Measurements from ENCODE around the gene UTF1. TPM values are rescaled to one million over a fixed set of nuclear protein-coding genes. Genes with fewer than 3 reads are reported as not detected.

Gene UTF1
- total and polyA plus RNA-seq, 2 of the 8 experiments (the other 6 are each of a cell fraction or from before 2014, with no cell fraction given): 0.47 to 21.8 TPM

- Histone ChIP-seq H3K4me3 (ENCODE audit: extremely low read depth in 1 of 4, insufficient read depth in 2 of 4, low read depth in 3 of 4, low read length in 4 of 4) (no peak overlapping the region), H2BK12ac (ENCODE audit: low read depth, low read length) (no peak overlapping the region), H3K27me3 (replicated peaks in 1 of 4; ENCODE audit: control insufficient read depth in 3 of 4, extremely low read depth in 1 of 4, insufficient read depth in 3 of 4, low read length in 3 of 4) (no peaks in the 10 kb centered on the region; a peak in 1 of 7 replicates), H2AFZ (ENCODE audit: low read length) (no peak overlapping the region), H3K79me2 (ENCODE audit: control insufficient read depth in 1 of 2, insufficient read depth in 2 of 2, low read length in 2 of 2) (no peaks in the 10 kb centered on the region), H2BK20ac (ENCODE audit: low read length) (no peak overlapping the region), H4K8ac (ENCODE audit: extremely low read depth, insufficient read depth, low read length) (peak overlapping the region; percentile 25; the same call in 1 of the 2 replicates), H3K56ac (replicated peaks; ENCODE audit: insufficient read length, low read depth, low read length) (no peak overlapping the region), H2BK120ac (replicated peaks; ENCODE audit: low read depth, low read length) (no peak overlapping the region), H2BK5ac (ENCODE audit: low read depth, low read length) (no peak overlapping the region), H4K20me1 (replicated peaks in 1 of 2; ENCODE audit: control insufficient read depth in 1 of 2, insufficient read depth in 2 of 2, low read length in 2 of 2) (peaks cover 0 to 12% of the 10 kb centered on the region in 2 experiments), H2BK15ac (ENCODE audit: low read length) (no peak overlapping the region), H3K9me3 (ENCODE audit: insufficient read depth in 2 of 2, low read depth in 1 of 2, low read length in 1 of 2) (peaks cover 0 to 4% of the 10 kb centered on the region in 2 experiments; a peak in 1 of 4 replicates), H3K79me1 (ENCODE audit: low read depth, low read length) (no peaks in the 10 kb centered on the region), H4K5ac (ENCODE audit: insufficient read length, low read depth, low read length) (no peak overlapping the region), H3K14ac (ENCODE audit: insufficient read length) (no peak overlapping the region), H3K18ac (ENCODE audit: extremely low read depth, low read length) (no peak overlapping the region; the same call in 1 of the 2 replicates), H3K23ac (ENCODE audit: insufficient read length) (no peak overlapping the region), H3K4ac (replicated peaks; ENCODE audit: insufficient read length, low read depth, low read length) (no peak overlapping the region), H2AK5ac (ENCODE audit: low read depth, low read length) (no peak overlapping the region), H3K23me2 (ENCODE audit: low read depth, low read length) (peaks cover 8% of the 10 kb centered on the region), H3K4me1 (replicated peaks in 1 of 4; ENCODE audit: control insufficient read depth in 3 of 4, insufficient read depth in 4 of 4, low read length in 3 of 4) (no peaks in the 10 kb centered on the region; a peak in 1 of 7 replicates), H3K4me2 (ENCODE audit: insufficient read depth in 1 of 2, low read depth in 2 of 2, low read length in 2 of 2) (no peak overlapping the region), H3K27ac (ENCODE audit: low read depth, low read length) (no peak overlapping the region; the same call in 1 of the 2 replicates), H3K36me3 (ENCODE audit: control insufficient read depth in 2 of 4, insufficient read depth in 4 of 4, low read length in 3 of 4) (no peaks in the 10 kb centered on the region; a peak in 3 of 8 replicates), H4K91ac (replicated peaks; ENCODE audit: insufficient read length, low read length) (no peak overlapping the region), H3K9ac (replicated peaks in 1 of 4; ENCODE audit: extremely low read depth in 1 of 4, low read depth in 3 of 4, low read length in 3 of 4) (no peak overlapping the region)
- ChIA-PET POLR2A (ENCODE audit: partially characterized antibody) (interaction anchor here (0.9 to 2.3 kb wide), 3 partner anchors 8 to 52 kb away, joined by 3 to 8 read pairs (median 3); no protein-coding TSS in a partner anchor), CTCF (ENCODE audit: partially characterized antibody) (interaction anchor here (0.7 to 1.6 kb wide), 3 partner anchors 15 to 52 kb away, joined by 3 to 5 read pairs (median 5); no protein-coding TSS in a partner anchor)
- WGBS, 2 experiments (ENCODE audit: extremely low coverage in 1 of 2, insufficient coverage in 1 of 2, insufficient read length in 1 of 2, insufficient replicate concordance in 2 of 2, low coverage in 1 of 2, low lambda C conversion rate in 2 of 2, missing lambda C conversion rate in 1 of 2): 89% methylated on average over 18 of the region's 25 CpGs; no CpG with 5 or more reads in 1 of the 2 experiments
- DNase-seq (ENCODE audit: low read depth in 1 of 2, low spot score in 2 of 2): no peak
- FAIRE-seq: no peak
- TF ChIP-seq EGR1 (IDR thresholded peaks at IDR 0.05; ENCODE audit: borderline replicate concordance, low read depth, low read length) (no peak), EZH2 (IDR thresholded peaks at IDR 0.05; ENCODE audit: low read depth, low read length, severe bottlenecking) (no peak), GABPA (IDR thresholded peaks at IDR 0.05; ENCODE audit: borderline replicate concordance, insufficient read depth, low read length) (no peak)
Measured at GRCh38 chr10:133211141-133211830, 18.7 kb upstream of the UTF1 start.
